GM21619 (cell line): ENCODE data around the gene USP32.
"Not testable (repeated sequence)": the region's sequence is repeated elsewhere in the genome, so short reads cannot be mapped to it uniquely, and the experiment has no call there.

ENCODE experiments used
- ATAC-seq: cut with Tn5 transposase; IDR thresholded peaks from one replicate; pipeline ENCODE4 v1.9.1; 2021; ENCODE audit not compliant: unreplicated experiment

USP32 gene

GRCh38 chr17:60379461-60379860 is 12.5 kb downstream of the USP32 start:
- ATAC-seq = not testable (repeated sequence)

- ATAC-seq = not testable (repeated sequence)
Measured at GRCh38 chr17:60378187-60378586, 13.7 kb downstream of the USP32 start.

- no peak for ATAC-seq
Measured at GRCh38 chr17:60372790-60373483, 19.0 kb downstream of the USP32 start.

- no peak for ATAC-seq
Measured at GRCh38 chr17:60371818-60372510, 20.0 kb downstream of the USP32 start.

DNA sequence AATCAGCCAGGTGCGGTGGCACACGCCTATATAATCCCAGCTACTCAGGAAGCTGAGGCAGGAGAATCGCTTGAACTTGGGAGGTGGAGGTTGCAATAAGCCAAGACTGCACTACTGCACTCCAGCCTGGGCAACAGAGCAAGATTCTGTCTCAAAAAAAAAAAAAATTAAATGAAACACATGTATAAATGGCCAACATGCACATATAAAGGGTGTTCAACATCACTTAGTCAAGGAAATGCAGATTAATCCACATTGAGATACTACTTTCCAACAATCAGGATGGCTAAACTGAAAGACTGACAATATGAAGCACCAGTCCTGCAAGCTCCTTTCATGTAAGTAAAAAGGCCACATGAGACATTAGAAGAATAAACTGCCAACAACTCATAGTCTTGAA is 20.5 kb downstream of the USP32 start:
- ATAC-seq = no peak

- ATAC-seq = no peak
Measured at GRCh38 chr17:60369727-60370126, 22.2 kb downstream of the USP32 start.

- ATAC-seq = no peak
Measured at GRCh38 chr17:60363700-60364405, 28.1 kb downstream of the USP32 start.

DNA sequence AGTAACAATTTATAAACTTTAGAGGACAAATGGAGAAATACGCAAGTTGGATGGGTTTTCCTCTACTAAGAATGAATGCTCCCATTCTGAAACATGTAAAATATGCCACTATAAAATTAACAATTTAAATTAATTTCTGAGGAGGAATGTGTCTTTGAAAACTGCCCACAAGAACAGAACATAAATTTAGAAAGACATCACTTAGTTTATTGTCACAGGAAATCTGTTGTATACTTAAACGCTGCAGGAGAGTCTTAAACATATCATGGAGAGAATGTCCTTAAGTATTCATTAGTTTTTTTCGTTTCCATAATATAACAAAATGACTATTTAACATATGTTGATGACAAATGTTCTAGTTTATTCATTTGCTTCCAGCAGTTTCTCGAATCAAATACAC is 29.6 kb downstream of the USP32 start:
- no peak for ATAC-seq

- ATAC-seq = no peak
Measured at GRCh38 chr17:60361889-60362288, 30.0 kb downstream of the USP32 start.

DNA sequence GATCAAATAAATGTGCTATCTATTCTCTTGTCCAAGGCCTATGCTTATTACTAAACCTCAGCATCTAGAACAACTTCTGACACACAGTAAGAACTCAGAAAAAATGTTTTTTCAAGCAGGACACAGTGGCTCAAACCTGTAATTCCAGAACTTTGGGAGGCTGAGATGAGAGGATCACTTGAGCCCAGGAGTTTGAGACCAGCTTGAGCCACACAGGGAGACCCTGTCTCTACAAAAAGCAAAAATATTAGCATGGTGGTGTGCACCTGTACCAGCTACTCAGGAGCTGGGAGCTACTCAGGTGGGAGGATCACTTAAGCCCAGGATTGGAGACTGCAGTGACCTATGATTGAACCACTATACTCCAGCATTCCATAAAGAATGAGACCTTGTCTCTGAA is 32.5 kb downstream of the USP32 start:
- no peak for ATAC-seq

- ATAC-seq = no peak
Measured at GRCh38 chr17:60358606-60359225, 33.2 kb downstream of the USP32 start.

GRCh38 chr17:60356940-60357339 is 35.0 kb downstream of the USP32 start:
- no peak for ATAC-seq

DNA sequence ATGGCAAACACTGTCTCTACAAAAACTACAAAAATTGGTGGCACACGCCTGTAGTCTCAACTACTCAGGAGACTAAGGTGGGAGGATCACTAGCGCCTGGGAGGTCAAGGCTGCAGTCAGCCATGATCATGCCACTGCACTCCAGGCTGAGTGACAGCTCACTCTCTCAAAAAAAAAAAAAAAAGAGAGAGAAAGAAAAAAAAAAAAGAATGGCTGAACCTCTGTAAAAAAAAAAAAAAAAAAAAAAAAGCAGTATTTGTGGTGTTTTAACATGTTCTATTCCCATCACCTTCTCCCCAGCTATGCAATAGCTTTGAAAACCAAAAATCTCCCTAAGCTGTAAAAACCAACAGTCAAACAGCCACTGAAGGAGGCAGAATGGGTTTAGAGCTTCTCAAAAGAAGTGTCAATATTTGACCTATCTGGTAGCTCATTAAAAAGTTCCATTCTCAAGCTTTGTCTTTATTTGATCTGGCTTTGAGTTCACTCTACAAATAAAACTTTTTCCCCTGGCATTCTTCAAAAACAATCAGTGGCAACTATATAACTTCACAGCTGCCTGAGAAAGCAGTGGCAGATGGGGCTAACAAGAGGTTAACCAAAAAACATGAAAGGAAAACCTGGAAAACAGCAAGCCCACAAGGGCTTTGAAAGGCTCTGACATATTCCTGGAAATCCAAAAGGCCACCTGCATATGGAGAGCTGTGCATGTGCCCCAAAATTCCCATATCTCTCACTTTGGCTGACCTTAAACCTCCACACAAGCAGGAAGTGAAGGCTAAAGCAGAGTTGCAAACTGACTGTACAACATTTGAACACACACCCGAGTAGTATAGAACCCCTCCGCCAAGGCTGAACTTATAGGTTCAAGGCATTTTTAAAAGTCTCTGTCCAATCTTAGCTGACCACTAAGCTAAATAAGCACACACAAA is 36.0 kb downstream of the USP32 start:
- ATAC-seq = no peak

DNA sequence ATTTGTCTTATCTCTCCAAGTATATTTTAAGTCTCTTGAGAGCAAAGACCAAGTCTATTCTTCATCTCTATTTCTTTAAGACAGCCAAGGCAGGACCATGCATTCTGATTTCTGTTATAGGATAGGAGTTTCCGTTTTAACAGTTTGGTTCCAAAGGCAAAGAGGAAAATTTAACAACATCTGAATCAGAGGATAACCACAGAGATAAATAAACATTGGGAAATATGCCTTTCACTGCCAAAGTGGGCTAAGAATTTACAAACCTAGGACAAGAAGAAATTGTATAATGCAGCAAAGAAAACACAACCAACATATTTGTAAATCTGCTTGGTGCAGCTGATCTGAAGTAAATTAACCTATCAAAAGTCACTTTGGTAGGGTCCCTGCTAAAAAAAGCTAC is 37.7 kb downstream of the USP32 start:
- ATAC-seq = no peak

- no peak for ATAC-seq
Measured at GRCh38 chr17:60353773-60354172, 38.2 kb downstream of the USP32 start.

- ATAC-seq = no peak
Measured at GRCh38 chr17:60352569-60352968, 39.4 kb downstream of the USP32 start.

DNA sequence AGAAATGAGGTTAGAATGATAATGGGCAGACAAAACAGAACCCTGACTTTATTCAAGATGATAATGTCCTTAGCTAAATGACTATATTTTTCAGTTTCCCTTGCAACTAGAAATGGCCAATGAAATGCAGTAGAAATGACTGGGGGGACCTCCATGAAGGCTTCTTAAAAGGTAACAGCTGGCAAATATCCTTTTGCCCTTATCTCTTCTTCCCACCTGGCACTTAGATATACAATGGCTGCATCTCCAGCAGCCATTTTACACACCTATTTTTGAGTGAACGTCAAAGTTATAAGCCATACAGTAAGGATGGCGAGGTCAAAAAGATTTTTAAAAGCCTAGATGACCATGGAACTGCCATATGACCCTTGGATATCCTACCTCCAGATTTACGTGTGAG is 39.9 kb downstream of the USP32 start:
- no peak for ATAC-seq

DNA sequence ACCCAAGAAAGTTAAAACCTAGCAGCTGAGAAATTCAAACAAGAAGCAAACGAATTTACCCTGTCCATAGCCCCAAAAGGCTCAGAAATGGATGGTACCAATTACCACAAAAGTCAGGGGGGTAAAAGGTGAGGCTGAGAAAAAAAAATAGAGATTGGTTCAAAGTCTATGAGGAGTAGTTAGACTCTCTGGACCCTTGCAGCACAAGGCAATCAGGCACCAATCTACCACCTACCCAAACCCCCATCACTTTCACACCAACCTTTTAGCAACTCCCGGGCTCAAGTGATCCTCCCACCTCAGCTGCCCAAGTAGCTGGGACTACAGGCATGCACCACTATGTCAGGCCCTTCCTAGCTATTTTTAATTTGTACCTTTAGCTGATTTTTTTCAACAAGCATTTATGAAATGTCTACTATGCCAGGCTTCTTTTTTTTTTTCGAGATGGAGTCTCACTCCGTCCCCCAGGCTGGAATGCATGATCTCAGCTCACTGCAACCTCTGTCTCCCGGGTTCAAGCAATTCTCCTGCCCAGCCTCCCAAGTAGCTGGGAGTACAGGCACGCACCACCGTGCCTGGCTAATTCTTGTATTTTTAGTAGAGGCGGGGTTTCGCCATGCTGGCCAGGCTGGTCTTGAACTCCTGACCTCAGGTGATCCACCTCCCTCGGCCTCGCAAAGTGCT is 40.8 kb downstream of the USP32 start:
- ATAC-seq = no peak

DNA sequence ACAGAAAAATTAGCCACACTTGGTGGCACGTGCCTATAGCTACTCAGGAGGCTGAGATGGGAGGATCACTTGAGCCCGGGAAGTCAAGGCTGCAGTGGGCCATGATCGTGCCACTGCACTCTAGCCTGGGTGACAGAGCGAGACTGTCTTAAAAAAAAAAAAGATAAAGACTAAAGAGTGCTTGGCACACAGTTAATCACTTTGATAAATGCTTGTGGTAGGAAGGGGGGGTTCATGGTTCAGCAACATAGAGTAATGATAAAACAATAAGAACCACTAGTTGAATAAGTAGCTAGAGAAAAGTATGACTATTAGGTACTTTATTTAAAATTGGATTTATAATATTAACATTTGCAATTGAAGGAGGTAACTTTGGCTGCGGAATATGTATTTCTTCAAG is 43.3 kb downstream of the USP32 start:
- no peak for ATAC-seq

- no peak for ATAC-seq
Measured at GRCh38 chr17:60345233-60345632, 46.7 kb downstream of the USP32 start.
